MV-4-11 (cell line): Measurements from ENCODE around the gene PIAS1.
"Not testable (repeated sequence)": the region's sequence is repeated elsewhere in the genome, so short reads cannot be mapped to it uniquely, and the experiment has no call there.

Experiments
- DNase-seq: peaks from one replicate; lab custom pipeline; 2025; lab: John Stamatoyannopoulos, UW

Gene PIAS1

GRCh38 chr15:68053701-68054627 is at the start of gene PIAS1:
Gene PIAS1, plus strand, starts transcription at chr15:68054315. Its CDS starts 12 bp downstream, at chr15:68054327.
- DNase-seq = peak; percentile 93

- not testable (repeated sequence) for DNase-seq
These were observed 46.5 kb upstream of the PIAS1 start for GRCh38 chr15:68007642-68008041.

GRCh38 chr15:68010361-68011153 is 43.6 kb upstream of the PIAS1 start:
- no peak for DNase-seq

GRCh38 chr15:68012911-68013310 is 41.2 kb upstream of the PIAS1 start:
- no peak for DNase-seq

- DNase-seq = no peak
These were observed 39.9 kb upstream of the PIAS1 start for GRCh38 chr15:68014219-68014618.

GRCh38 chr15:68015244-68015643 is 38.9 kb upstream of the PIAS1 start:
- no peak for DNase-seq

GRCh38 chr15:68017201-68017600 is 36.9 kb upstream of the PIAS1 start:
- DNase-seq = no peak

- DNase-seq = no peak
These were observed 35.2 kb upstream of the PIAS1 start for GRCh38 chr15:68018797-68019444.

- DNase-seq = no peak
These were observed 34.1 kb upstream of the PIAS1 start for GRCh38 chr15:68019814-68020525.

- no peak for DNase-seq
These were observed 33.4 kb upstream of the PIAS1 start for GRCh38 chr15:68020685-68021084.

- DNase-seq = no peak
These were observed 32.1 kb upstream of the PIAS1 start for GRCh38 chr15:68022061-68022460.

GRCh38 chr15:68023307-68024101 is 30.6 kb upstream of the PIAS1 start:
- no peak for DNase-seq

GRCh38 chr15:68025835-68026424 is 28.2 kb upstream of the PIAS1 start:
- DNase-seq = no peak

GRCh38 chr15:68027388-68027787 is 26.7 kb upstream of the PIAS1 start:
- no peak for DNase-seq

- DNase-seq = no peak
These were observed 25.8 kb upstream of the PIAS1 start for GRCh38 chr15:68028137-68028887.

- peak; percentile 58 for DNase-seq
These were observed 25.3 kb upstream of the PIAS1 start for GRCh38 chr15:68028888-68029207.

GRCh38 chr15:68029959-68030358 is 24.2 kb upstream of the PIAS1 start:
- DNase-seq = no peak

- peak; percentile 52 for DNase-seq
These were observed 22.7 kb upstream of the PIAS1 start for GRCh38 chr15:68031404-68031803.

- DNase-seq = peak; percentile 24
These were observed 21.4 kb upstream of the PIAS1 start for GRCh38 chr15:68032672-68033071.

- no peak for DNase-seq
These were observed 20.0 kb upstream of the PIAS1 start for GRCh38 chr15:68034081-68034480.
